T-helper 17 cell (primary cell): ENCODE measurements around the gene PLIN1. TPM values are rescaled to one million over a fixed set of nuclear protein-coding genes. Genes with fewer than 3 reads are reported as not detected.

Source experiments
- ATAC-seq: fragments of 150-1000 bp; cut with Tn5 transposase; 2 replicates; pipeline ENCODE4 v1.10.0; 2021; ENCODE audit warnings: mild to moderate bottlenecking, moderate library complexity
- DNase-seq, 3 donors: peaks; one replicate each; pipeline versions ENCODE4 v3.0.0 to v3.0.0-alpha.2; 2020 to 2021
- H3K9me3 ChIP-seq: one replicate; pipeline ENCODE4 v1.7.0; 2013; ENCODE audit warnings: low read length, mild to moderate bottlenecking; ENCODE audit not compliant: control insufficient read depth, poor library complexity, severe bottlenecking
- H3K27ac Mint-ChIP-seq: one replicate; pipeline ENCODE4 v1.8.0; 2022; ENCODE audit warnings: mild to moderate bottlenecking, moderate library complexity, mixed read lengths
- H3K27me3 Mint-ChIP-seq: one replicate; pipeline ENCODE4 v1.8.0; 2022; ENCODE audit warnings: mixed read lengths
- H3K36me3 Mint-ChIP-seq: one replicate; pipeline ENCODE4 v1.8.0; 2022; ENCODE audit warnings: low read depth, mixed read lengths
- H3K4me1 Mint-ChIP-seq: one replicate; pipeline ENCODE4 v1.8.0; 2022; ENCODE audit warnings: mild to moderate bottlenecking, mixed read lengths
- H3K4me3 Mint-ChIP-seq: one replicate; pipeline ENCODE4 v1.8.0; 2022; ENCODE audit warnings: mild to moderate bottlenecking, moderate library complexity, mixed read lengths
- total RNA-seq, 4 donors: library from RNA in 2 of 4; stranded (reverse) in 2 of 4; gene quantifications; one replicate each; pipeline ENCODE4 v1.2.3 and lab custom pipeline; 2022 to 2026

The PLIN1 gene
- total RNA-seq, 2 donors from 2014 or later, result 0.10 to 0.12 TPM

DNA sequence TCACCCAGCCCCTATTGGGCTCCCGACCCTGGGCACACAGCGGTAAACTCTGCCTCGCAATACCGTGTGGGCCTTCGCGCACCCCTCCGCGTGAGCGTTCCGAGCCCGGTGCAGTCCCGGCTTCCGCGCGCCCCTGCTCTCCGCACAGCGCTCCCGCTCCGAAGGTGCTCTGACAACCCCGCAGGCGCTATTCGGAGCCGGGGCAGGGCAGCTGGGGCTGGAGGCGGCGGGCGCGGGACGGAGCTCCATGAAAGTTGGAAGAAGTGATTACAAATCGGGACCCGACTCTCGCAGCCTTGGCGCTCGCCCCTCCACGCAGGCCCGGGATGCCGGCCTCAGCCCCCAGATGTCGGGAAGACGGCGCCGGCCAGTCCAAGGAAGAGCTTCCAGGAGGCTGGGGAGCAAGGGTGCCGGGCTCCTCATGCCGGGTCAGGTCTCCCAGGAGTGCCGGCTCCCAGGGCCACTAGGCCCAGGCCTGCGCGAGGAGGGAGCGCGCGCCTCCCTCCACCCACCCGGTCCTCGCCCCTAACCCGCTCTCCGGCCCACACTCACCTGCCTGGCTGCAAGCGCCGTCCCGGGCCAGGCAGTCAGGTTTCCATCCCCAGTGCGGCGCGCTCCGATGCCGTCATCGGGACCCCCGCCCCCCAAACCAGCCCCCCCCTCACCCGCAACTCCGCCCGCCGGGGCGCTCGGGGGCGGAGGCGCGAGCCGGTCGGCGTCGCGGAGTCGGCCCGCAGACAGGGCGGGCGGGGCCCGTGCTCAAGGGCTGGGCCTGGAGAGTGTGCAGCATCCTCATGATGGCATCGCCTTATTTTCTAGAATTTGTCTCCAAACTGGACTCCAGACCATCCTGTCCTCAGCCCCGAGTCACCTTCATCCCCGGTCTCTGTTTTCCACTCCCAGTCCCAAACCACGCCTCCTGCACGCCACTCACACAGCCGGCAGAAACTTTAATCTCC is 24.0 kb downstream of the PLIN1 start, which contains the start of gene KIF7:
KIF7 (minus strand) TSS at position 621 of the 959 bp plus-strand sequence. CDS start 2,537 bp downstream, outside the sequence.
- no peak for DNase-seq
- H3K27ac Mint-ChIP-seq, result no peak within 1 kb of the TSS
- ATAC-seq, result peak; percentile 37

DNA sequence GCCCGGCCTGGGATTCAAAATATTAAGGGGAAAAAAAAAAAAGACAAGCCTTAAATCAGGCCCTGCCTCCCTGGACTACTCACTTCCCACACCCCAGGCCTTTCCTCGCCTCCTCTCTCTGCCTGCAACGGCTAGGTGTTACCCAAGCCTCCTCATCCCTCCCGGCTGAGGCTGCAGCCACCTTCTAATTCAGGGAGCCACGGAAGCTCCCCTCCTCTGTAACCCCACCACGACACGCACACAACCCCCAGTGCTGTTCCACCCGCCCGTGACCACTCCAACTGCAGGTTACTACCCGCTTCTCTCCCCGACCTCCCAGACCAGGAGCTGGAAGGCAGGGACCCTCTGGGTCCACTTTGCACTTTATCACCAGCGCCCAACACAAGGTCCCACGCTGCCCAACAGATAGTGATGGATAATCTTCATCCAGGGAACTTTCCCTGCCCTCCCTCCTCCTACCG is 24.8 kb downstream of the PLIN1 start:
- H3K4me1 Mint-ChIP-seq, result peaks cover 9% of the 10 kb centered on the region
- no peaks in the 10 kb centered on the region for H3K9me3 ChIP-seq
- no peak for ATAC-seq
- peaks cover 71% of the 10 kb centered on the region for H3K27me3 Mint-ChIP-seq
- peaks cover 12% of the 10 kb centered on the region for H3K36me3 Mint-ChIP-seq
- no peak overlapping the region for H3K27ac Mint-ChIP-seq
- DNase-seq, result no peak
- H3K4me3 Mint-ChIP-seq, result peak overlapping the region; percentile 72

More for the DNA sequence above, 24.0 kb downstream of the PLIN1 start, which contains the start of gene KIF7:
- H3K4me3 Mint-ChIP-seq, result peak within 1 kb of the TSS; percentile 82
- H3K27me3 Mint-ChIP-seq, result peaks cover 72% of the 10 kb centered on the region
- H3K36me3 Mint-ChIP-seq, result peaks cover 12% of the 10 kb centered on the region
- peaks cover 9% of the 10 kb centered on the region for H3K4me1 Mint-ChIP-seq
- no peaks in the 10 kb centered on the region for H3K9me3 ChIP-seq

DNA sequence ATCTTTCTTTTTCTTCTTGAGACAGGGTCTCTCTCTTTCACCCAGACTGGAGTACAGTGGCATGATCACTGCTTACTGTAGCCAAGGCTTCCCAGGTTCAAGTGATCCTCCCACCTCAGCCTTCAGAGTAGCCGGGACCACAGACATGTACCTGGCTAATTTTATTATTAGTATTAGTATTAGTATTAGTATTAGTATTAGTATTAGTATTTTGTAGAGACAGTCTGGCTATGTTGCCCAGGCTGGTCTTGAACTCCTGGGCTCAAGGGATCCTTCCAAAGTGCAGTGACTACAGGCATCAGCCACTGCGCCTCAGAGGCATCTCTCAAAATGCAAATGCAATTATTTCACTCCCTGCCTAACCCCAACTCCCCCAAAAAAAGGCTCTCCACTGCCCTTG is 25.6 kb downstream of the PLIN1 start:
- Mint-ChIP-seq H3K36me3 (peaks cover 9% of the 10 kb centered on the region), H3K27me3 (peaks cover 66% of the 10 kb centered on the region), H3K4me1 (peaks cover 9% of the 10 kb centered on the region), H3K27ac (no peak overlapping the region), H3K4me3 (no peak overlapping the region)
- ATAC-seq (no peak), DNase-seq (no peak)
- H3K9me3 ChIP-seq, result no peaks in the 10 kb centered on the region

DNA sequence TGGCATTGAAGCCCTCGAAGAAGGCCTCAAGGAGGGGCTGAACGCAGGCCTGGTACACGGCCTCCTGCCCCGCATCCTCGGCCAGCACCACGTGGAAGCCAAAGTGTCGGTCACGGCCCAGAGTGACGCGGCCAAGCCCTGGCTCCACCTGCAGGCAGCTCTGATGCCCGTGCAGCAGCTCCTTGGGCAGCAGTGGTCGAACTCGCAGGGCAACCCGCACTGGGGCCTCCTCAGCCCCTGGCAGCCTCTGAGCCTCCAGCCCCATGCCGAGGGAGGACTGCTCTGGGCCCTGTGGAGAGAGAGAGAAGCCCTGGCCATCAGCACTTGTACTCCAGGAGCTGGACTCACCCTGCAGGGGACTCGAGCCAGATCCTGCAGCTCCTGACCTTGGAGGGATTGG is 26.5 kb downstream of the PLIN1 start:
- no peaks in the 10 kb centered on the region for H3K9me3 ChIP-seq
- Mint-ChIP-seq H3K36me3 (peaks cover 9% of the 10 kb centered on the region), H3K27ac (no peak overlapping the region), H3K4me3 (no peak overlapping the region), H3K27me3 (peaks cover 60% of the 10 kb centered on the region), H3K4me1 (peaks cover 9% of the 10 kb centered on the region)
- ATAC-seq, result no peak
- no peak for DNase-seq

DNA sequence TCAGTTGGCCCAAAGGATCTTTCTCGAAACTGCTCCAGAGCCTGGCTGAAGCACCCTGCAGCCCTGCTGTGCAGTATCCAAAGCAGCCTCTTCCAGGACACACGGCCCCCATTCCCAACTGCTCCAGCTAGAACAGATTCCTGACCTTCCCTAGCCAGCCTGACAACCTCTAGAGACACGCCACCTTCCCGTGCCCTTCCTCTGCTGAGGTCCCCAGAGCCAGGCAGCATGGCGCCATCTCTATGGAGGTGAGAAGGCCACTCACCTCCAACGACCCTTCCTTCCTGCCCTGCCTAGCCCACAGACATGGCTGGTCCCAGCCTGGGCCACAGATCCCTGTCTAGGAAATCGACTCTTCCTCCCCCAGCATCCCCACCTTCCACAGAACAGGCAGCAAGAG is 27.0 kb downstream of the PLIN1 start:
- H3K9me3 ChIP-seq, result no peaks in the 10 kb centered on the region
- DNase-seq (no peak), ATAC-seq (no peak)
- H3K4me1 Mint-ChIP-seq, result peaks cover 11% of the 10 kb centered on the region
- H3K27me3 Mint-ChIP-seq, result peaks cover 58% of the 10 kb centered on the region
- no peak overlapping the region for H3K27ac Mint-ChIP-seq
- no peak overlapping the region for H3K4me3 Mint-ChIP-seq
- H3K36me3 Mint-ChIP-seq, result peaks cover 9% of the 10 kb centered on the region

DNA sequence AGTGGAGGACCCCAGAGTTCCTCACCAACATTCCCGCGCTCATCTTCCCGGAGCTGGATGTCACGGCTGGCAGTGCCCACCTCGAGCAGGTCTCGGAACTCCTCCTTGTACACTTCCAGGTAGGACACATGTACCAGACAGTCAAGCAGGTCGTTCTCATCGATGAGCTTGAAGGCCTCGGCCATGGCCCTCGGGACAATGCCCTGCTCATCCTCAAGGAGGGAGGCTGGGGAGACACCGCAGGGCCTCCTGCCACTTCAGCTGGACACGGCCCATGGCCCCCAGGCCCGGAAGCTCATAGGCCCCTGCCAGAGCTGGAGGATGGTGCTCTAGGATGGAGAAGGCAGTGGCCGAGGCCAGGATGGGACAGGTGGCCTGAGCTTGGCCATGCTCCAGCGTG is 29.5 kb downstream of the PLIN1 start:
- peaks cover 9% of the 10 kb centered on the region for H3K36me3 Mint-ChIP-seq

DNA sequence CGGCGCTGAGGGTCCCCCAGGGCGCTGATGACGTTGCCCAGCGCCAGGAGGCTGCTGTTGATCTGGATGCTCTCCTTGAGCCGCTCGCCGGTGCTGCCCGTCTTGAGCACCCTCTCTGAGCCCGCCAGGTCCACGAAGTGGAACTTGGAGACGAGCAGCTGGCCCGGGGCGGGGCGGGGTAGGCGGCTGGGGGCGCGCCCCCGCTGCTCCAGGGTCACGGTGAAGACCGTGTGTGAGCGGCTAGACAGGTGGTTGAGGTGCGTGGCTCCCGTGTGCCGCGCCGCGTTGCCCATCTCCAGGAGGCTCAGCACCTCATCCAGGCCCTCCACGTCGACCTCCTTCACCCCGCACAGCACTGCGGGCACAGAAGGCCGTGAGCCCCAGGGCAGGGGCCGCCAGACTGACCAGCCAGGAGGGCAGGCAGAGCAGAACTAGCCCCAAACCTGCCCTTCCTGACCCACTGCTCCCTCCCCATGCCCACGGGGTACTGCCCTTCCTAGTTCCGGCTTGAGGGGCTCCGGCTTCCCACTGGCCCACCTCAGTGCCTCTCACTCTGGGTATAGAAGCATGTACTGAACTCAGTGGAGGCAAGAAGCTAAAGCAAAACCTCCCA is 30.0 kb downstream of the PLIN1 start:
- Mint-ChIP-seq H3K4me3 (no peak overlapping the region), H3K27ac (no peak overlapping the region), H3K4me1 (peaks cover 9% of the 10 kb centered on the region), H3K27me3 (peaks cover 35% of the 10 kb centered on the region), H3K36me3 (peaks cover 5% of the 10 kb centered on the region)
- H3K9me3 ChIP-seq, result no peaks in the 10 kb centered on the region
- DNase-seq (no peak), ATAC-seq (no peak)

More for the DNA sequence above, 29.5 kb downstream of the PLIN1 start:
- peaks cover 15% of the 10 kb centered on the region for H3K4me1 Mint-ChIP-seq
- ATAC-seq, result no peak
- H3K9me3 ChIP-seq, result no peaks in the 10 kb centered on the region
- no peak overlapping the region for H3K27ac Mint-ChIP-seq
- peaks cover 40% of the 10 kb centered on the region for H3K27me3 Mint-ChIP-seq
- no peak overlapping the region for H3K4me3 Mint-ChIP-seq
- DNase-seq, result no peak

DNA sequence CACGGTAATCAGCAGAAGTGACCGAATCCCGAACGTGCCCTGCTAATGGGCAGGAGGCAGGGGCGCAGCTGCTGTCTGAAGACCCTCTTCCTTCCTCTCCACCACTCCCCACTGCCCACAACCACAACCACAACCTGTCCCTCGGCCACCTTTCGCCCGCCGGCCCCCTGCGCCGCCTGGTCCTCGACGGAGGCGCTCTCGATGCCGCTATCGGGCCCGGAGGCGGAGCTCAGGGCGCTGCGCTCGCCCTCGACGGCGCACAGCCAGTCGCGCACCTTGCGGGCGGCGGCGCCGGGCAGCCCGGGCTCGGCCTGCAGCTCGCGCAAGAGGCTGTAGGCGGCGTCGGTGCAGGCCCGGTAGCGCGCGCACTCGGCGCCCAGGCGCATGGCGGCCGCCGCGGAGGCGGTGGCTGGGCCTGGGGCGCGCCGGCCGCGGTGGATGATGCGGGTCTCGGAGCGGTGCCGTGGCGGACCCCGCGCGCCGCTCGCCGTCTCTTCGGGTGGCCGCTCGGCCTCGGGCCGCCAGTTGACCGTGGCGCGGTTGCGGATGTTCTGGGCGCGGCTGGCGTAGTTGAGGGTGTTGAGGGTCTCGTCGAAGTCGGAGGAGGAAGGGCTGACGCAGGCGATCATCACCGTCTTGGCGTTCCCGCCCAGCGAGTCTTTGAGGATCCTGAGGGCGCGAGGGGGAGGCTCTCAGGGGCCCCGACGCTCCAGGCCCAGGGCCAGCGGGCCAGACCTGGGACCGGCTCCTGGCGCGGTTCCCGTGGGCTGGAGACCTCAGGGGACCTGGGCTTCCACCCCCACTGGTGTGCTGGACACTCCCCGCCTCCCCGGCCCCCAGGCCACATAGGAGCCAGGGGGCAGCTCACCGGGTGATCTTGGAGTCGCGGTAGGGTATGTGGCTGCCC is 30.8 kb downstream of the PLIN1 start:
- DNase-seq (no peak), ATAC-seq (no peak)
- Mint-ChIP-seq H3K4me1 (peaks cover 9% of the 10 kb centered on the region), H3K36me3 (peaks cover 4% of the 10 kb centered on the region), H3K27me3 (peaks cover 27% of the 10 kb centered on the region), H3K4me3 (no peak overlapping the region), H3K27ac (no peak overlapping the region)
- H3K9me3 ChIP-seq, result no peaks in the 10 kb centered on the region

DNA sequence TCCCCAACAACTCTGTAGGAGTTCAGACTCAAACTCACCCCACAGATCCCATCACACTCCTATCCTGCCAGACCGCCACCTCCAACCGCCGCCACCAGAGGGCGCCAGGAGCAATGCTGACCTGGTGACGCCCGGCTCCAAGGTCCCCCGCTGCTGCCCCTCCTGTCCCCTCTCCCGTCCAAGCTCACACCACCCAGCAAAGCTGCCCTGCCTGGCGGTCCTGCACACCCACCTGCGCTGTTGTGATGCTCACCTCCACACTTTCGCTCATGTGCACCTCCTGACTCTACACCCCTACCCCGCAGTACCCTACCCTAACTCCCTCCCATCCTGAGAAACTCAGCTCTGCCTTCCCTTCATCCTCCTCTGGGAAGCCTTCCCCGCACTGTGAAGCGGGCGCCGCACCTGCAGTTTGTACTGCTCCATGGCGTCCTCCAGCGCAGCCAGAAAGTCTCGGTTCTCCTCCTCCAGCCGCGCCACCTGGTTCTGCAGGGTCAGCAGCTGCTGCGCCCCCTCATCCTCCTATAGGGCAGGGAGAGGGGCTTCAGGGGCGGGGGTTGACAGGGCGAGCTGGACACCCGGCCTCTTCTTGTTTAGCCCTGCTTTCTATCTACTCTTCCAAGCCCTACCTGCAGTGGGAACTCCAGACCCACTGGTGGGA is 31.8 kb downstream of the PLIN1 start:
- no peaks in the 10 kb centered on the region for H3K9me3 ChIP-seq
- Mint-ChIP-seq H3K36me3 (no peaks in the 10 kb centered on the region), H3K4me1 (peaks cover 6% of the 10 kb centered on the region), H3K4me3 (no peak overlapping the region), H3K27ac (peak overlapping the region; percentile 27), H3K27me3 (peaks cover 17% of the 10 kb centered on the region)
- ATAC-seq (peak; percentile 52), DNase-seq (peak; percentile 33 to 65 (median 53))

DNA sequence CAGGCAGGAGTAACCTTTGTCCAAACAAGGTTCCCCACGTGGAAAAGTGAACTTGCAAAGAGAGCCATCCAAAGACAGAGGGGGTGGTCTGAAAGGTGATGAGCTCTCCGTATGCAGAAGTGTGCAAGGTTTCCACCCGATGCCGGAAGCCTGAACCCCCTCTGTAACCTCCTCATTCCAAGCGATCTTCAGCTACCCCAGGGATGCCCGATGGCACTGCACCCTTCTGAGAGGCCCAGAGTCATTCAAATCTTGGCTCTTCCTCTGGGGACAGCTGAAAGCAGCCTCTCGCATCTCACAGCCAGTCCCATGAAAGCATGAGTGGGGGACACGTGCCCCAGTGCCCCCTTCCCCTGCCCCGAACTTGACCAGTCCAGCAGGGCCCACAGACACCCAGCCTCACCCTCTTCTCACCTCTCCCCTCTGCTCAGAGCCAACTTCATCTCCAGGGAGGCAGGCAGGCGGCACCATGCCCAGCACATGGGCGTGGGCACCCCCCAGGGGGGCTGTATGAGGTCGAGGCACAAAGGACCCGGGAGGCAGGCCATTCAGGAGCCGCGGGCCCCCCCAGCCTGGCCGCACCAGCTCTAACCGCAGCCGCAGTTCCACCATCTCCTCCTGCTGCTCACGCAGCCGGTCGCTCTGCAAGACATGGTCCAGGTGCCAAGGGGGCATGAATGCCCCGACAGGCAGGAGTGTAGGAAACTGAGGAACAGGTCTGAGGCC is 32.6 kb downstream of the PLIN1 start:
- Mint-ChIP-seq H3K27me3 (peaks cover 12% of the 10 kb centered on the region), H3K36me3 (no peaks in the 10 kb centered on the region), H3K4me3 (no peak overlapping the region), H3K4me1 (peaks cover 6% of the 10 kb centered on the region), H3K27ac (no peak overlapping the region)
- DNase-seq, result no peak
- H3K9me3 ChIP-seq, result no peaks in the 10 kb centered on the region
- ATAC-seq, result no peak

DNA sequence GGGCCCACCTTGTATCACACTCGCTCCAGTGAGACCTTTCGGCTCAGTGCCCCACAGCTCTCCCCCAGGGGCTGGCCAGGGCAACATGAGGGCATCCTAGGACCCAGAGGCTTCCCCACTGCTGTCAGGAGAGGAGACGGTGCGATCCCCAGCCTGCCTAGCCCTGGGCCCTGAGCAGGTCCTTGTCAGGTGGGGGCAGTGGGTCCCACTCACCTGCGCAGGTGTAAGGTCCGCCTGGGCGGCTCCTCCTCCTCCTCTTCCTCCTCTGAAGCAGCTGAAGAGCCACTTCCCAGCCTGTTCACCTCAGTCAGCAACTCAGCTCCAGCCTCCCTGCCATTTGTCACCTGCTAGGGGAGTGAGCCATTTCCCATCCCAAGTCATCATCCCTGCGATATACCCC is 33.5 kb downstream of the PLIN1 start:
- no peaks in the 10 kb centered on the region for H3K9me3 ChIP-seq
- DNase-seq, result no peak
- Mint-ChIP-seq H3K4me3 (no peak overlapping the region), H3K27me3 (peaks cover 15% of the 10 kb centered on the region), H3K4me1 (peaks cover 6% of the 10 kb centered on the region), H3K36me3 (no peaks in the 10 kb centered on the region), H3K27ac (no peak overlapping the region)
- no peak for ATAC-seq

DNA sequence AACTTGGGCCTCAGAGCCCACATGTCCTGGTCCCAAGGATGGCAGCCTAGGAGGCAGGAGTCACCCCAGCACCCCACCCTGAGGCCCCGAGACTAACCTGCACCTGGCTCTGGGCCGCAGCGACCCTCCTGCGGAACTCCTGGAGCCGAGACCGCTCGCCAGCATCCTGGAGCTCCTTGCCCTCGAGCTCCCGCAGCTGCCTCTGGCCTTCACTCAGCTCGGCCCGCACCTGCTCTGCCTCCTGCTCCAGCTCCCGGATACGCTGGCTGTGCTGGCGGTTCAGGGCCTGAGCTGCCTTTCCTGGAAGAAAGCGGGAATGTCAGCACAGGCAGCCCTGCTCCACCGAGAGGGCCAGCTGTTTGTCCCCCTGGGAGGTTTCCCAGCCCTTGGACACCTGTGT is 37.1 kb downstream of the PLIN1 start:
- peaks cover 4% of the 10 kb centered on the region for H3K27me3 Mint-ChIP-seq
- no peak for ATAC-seq
- no peaks in the 10 kb centered on the region for H3K9me3 ChIP-seq
- no peak overlapping the region for H3K27ac Mint-ChIP-seq
- peaks cover 4% of the 10 kb centered on the region for H3K4me1 Mint-ChIP-seq
- H3K36me3 Mint-ChIP-seq, result no peaks in the 10 kb centered on the region
- no peak for DNase-seq
- H3K4me3 Mint-ChIP-seq, result no peak overlapping the region
